Measurements from ENCODE around the gene POLN. TPM values are rescaled to one million over a fixed set of nuclear protein-coding genes. Genes with fewer than 3 reads are reported as not detected.

Gene POLN
- total RNA-seq, 2 experiments from 2014 or later: 4.0 to 4.4 TPM

- no peaks in the 10 kb centered on the region for H4K20me1 ChIP-seq (ENCODE audit: insufficient read depth, low read length)
- ChIA-PET POLR2A (no interaction called here), CTCF (ENCODE audit: unreplicated experiment) (no interaction called here)
- H3K79me2 ChIP-seq (ENCODE audit: insufficient read depth, low read depth, low read length): no peaks in the 10 kb centered on the region
- BruUV-seq (replicated peaks): no TSS peak
- H3K4me2 ChIP-seq (ENCODE audit: low read length): no peak overlapping the region
- H2AFZ ChIP-seq (ENCODE audit: low read length): no peak overlapping the region
- TF ChIP-seq CTCF (conservative IDR thresholded peaks at IDR 0.05; ENCODE audit: low read length) (no peak), EZH2phosphoT487 (IDR thresholded peaks at IDR 0.05; ENCODE audit: borderline replicate concordance, low read depth, low read length) (no peak)
- no peak overlapping the region for H3K27ac ChIP-seq (ENCODE audit: low read depth, low read length, poor library complexity, severe bottlenecking)
- no peaks in the 10 kb centered on the region for H3K4me1 ChIP-seq (ENCODE audit: insufficient read depth, low read length, poor library complexity, severe bottlenecking)
- no peaks in the 10 kb centered on the region for H3K9me3 ChIP-seq (ENCODE audit: low read length)
- intact Hi-C loops (cut with micrococcal nuclease; ENCODE audit: unreplicated experiment): no loop called here
- H3K36me3 ChIP-seq (ENCODE audit: insufficient read depth, low read length): no peaks in the 10 kb centered on the region
- H3K9me2 ChIP-seq (ENCODE audit: insufficient read depth, low read length): no peaks in the 10 kb centered on the region
- DNase-seq (ENCODE audit: low spot score): no peak
- no peak overlapping the region for H3K4me3 ChIP-seq (ENCODE audit: low read depth, low read length, poor library complexity, severe bottlenecking)
Measured at GRCh38 chr4:2084316-2084715, 157.6 kb downstream of the POLN start.

- ChIA-PET CTCF (ENCODE audit: unreplicated experiment) (no interaction called here), POLR2A (interaction anchor here (0.7 kb wide), 1 partner anchor 73 kb away, joined by 3 read pairs; no protein-coding TSS in a partner anchor)
Measured at GRCh38 chr4:2083826-2084160, 158.1 kb downstream of the POLN start.

More at GRCh38 chr4:2083826-2084160, 158.1 kb downstream of the POLN start:
- Histone ChIP-seq H3K4me3 (ENCODE audit: low read depth, low read length, poor library complexity, severe bottlenecking) (no peak overlapping the region), H3K4me1 (ENCODE audit: insufficient read depth, low read length, poor library complexity, severe bottlenecking) (no peaks in the 10 kb centered on the region), H3K9me3 (ENCODE audit: low read length) (no peaks in the 10 kb centered on the region), H3K4me2 (ENCODE audit: low read length) (no peak overlapping the region), H3K79me2 (ENCODE audit: insufficient read depth, low read depth, low read length) (no peaks in the 10 kb centered on the region), H4K20me1 (ENCODE audit: insufficient read depth, low read length) (no peaks in the 10 kb centered on the region), H3K36me3 (ENCODE audit: insufficient read depth, low read length) (no peaks in the 10 kb centered on the region), H3K27ac (ENCODE audit: low read depth, low read length, poor library complexity, severe bottlenecking) (no peak overlapping the region), H3K9me2 (ENCODE audit: insufficient read depth, low read length) (no peaks in the 10 kb centered on the region), H2AFZ (ENCODE audit: low read length) (no peak overlapping the region)
- no peak for TF ChIP-seq EZH2phosphoT487 (IDR thresholded peaks at IDR 0.05; ENCODE audit: borderline replicate concordance, low read depth, low read length)
- no peak for TF ChIP-seq CTCF (conservative IDR thresholded peaks at IDR 0.05; ENCODE audit: low read length)
- DNase-seq (ENCODE audit: low spot score): no peak
- BruUV-seq (replicated peaks): no TSS peak
- intact Hi-C loops (cut with micrococcal nuclease; ENCODE audit: unreplicated experiment): no loop called here

Measured in OCI-LY7 (cell line).